ENCODE results near the gene NBEAL1. TPM values are rescaled to one million over a fixed set of nuclear protein-coding genes. Genes with fewer than 3 reads are reported as not detected.

The NBEAL1 gene
- total RNA-seq, 4 donors from 2014 or later: 9.8 to 21.9 (median 11.3) TPM

- Histone ChIP-seq H3K27me3 (no peaks in the 10 kb centered on the region), H3K36me3 (no peaks in the 10 kb centered on the region), H3K4me1 (peaks cover 0 to 6% of the 10 kb centered on the region in 2 donors), H3K27ac (peak overlapping the region in 1 of 4 donors; percentile 12), H3K4me3 (no peak overlapping the region), H3K9me3 (no peaks in the 10 kb centered on the region)
- in situ Hi-C loops (cut with MboI; ENCODE audit: low sequenced_read_pairs in 4 of 4): no loop called here
- ATAC-seq (no peak), DNase-seq (no peak)
- intact Hi-C loops (cut with DNase I; ENCODE audit: low total_unique reads): no loop called here
- no peak for TF ChIP-seq CTCF (IDR thresholded peaks at IDR 0.05 in 4 of 5, conservative IDR thresholded peaks at IDR 0.05 in 1 of 5)
- no peak for TF ChIP-seq POLR2A (IDR thresholded peaks at IDR 0.05)
Observed at GRCh38 chr2:203025592-203025991, 10.9 kb downstream of the NBEAL1 start.

GRCh38 chr2:203030545-203030944, 15.9 kb downstream of the NBEAL1 start:
- no peaks in the 10 kb centered on the region for H3K9me3 ChIP-seq
- intact Hi-C loops (cut with DNase I; ENCODE audit: low total_unique reads) (no loop called here), in situ Hi-C loops (cut with MboI; ENCODE audit: low sequenced_read_pairs in 4 of 4) (no loop called here)
- TF ChIP-seq POLR2A (IDR thresholded peaks at IDR 0.05): no peak
- no peak for TF ChIP-seq CTCF (IDR thresholded peaks at IDR 0.05 in 4 of 5, conservative IDR thresholded peaks at IDR 0.05 in 1 of 5)
- ATAC-seq (no peak), DNase-seq (no peak)
- H3K27me3 ChIP-seq: no peaks in the 10 kb centered on the region
- no peak overlapping the region for H3K4me3 ChIP-seq
- H3K4me1 ChIP-seq: no peaks in the 10 kb centered on the region
- no peak overlapping the region for H3K27ac ChIP-seq
- H3K36me3 ChIP-seq: no peaks in the 10 kb centered on the region

DNA sequence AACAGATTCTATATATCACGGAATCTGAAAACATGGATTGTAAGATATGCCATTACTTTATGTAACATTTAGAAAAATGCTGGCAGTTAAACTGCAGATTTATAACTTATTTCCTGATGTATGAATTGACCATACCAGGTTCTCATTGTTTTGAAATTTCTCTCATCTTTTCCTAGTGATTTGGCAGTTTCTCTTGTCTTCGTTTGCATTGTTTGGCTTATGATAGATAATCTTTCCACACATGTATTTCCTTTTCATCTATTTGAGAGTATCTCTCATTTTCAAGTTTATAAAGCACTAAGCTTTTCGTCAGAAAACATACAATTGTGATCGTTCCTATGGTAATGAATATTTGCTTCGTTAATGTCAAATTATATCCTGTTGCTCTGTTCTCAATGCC, 16.3 kb downstream of the NBEAL1 start:
- H3K9me3 ChIP-seq: no peaks in the 10 kb centered on the region
- no peak for ATAC-seq
- H3K4me1 ChIP-seq: no peaks in the 10 kb centered on the region
- intact Hi-C loops (cut with DNase I; ENCODE audit: low total_unique reads) (no loop called here), in situ Hi-C loops (cut with MboI; ENCODE audit: low sequenced_read_pairs in 4 of 4) (no loop called here)
- no peak for DNase-seq
- no peak for TF ChIP-seq CTCF (IDR thresholded peaks at IDR 0.05 in 4 of 5, conservative IDR thresholded peaks at IDR 0.05 in 1 of 5)
- TF ChIP-seq POLR2A (IDR thresholded peaks at IDR 0.05): no peak
- no peak overlapping the region for H3K27ac ChIP-seq
- H3K27me3 ChIP-seq: no peaks in the 10 kb centered on the region
- H3K36me3 ChIP-seq: no peaks in the 10 kb centered on the region
- H3K4me3 ChIP-seq: no peak overlapping the region

- intact Hi-C loops (cut with DNase I; ENCODE audit: low total_unique reads) (no loop called here), in situ Hi-C loops (cut with MboI; ENCODE audit: low sequenced_read_pairs in 4 of 4) (no loop called here)
- Histone ChIP-seq H3K9me3 (no peaks in the 10 kb centered on the region), H3K36me3 (no peaks in the 10 kb centered on the region), H3K4me3 (no peak overlapping the region), H3K27me3 (no peaks in the 10 kb centered on the region), H3K27ac (no peak overlapping the region), H3K4me1 (peaks cover 0 to 13% of the 10 kb centered on the region in 2 donors)
- ATAC-seq (no peak), DNase-seq (no peak)
- no peak for TF ChIP-seq POLR2A (IDR thresholded peaks at IDR 0.05)
- TF ChIP-seq CTCF (IDR thresholded peaks at IDR 0.05 in 4 of 5, conservative IDR thresholded peaks at IDR 0.05 in 1 of 5): no peak
Observed at GRCh38 chr2:203033395-203033794, 18.7 kb downstream of the NBEAL1 start.

DNA sequence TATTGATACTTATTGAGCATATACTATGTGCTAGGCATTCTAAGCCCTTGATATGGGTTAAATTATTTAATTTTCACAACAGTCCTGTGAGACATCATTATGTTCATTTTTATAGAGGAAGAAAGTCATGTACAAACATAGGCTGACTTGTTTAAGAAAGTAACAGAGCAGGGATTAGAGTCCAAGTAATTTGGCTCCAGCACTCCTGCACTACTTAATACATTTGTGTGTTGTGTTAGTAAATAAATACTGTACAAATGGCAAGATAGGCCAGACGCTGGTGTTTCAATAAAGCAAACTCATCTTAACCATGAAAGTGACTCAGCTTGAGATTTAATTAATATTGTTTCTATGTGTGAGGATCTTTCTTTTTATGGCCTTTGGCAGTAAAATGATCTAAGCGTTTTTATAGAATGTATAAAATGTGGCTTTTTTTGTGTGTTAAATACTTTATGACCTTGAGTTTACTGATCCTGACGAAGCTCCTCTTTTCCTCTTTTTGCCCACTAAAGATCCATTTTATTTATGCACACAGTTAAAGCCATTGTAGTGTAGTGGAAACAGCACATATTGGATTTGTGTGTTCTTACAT, 21.3 kb downstream of the NBEAL1 start:
- in situ Hi-C loops (cut with MboI; ENCODE audit: low sequenced_read_pairs in 4 of 4): no loop called here
- Histone ChIP-seq H3K4me3 (no peak overlapping the region), H3K9me3 (no peaks in the 10 kb centered on the region), H3K36me3 (no peaks in the 10 kb centered on the region), H3K27ac (no peak overlapping the region), H3K4me1 (peaks cover 0 to 16% of the 10 kb centered on the region in 2 donors), H3K27me3 (no peaks in the 10 kb centered on the region)
- ATAC-seq (no peak), DNase-seq (no peak)
- intact Hi-C loops (cut with DNase I; ENCODE audit: low total_unique reads): no loop called here
- TF ChIP-seq CTCF (IDR thresholded peaks at IDR 0.05 in 4 of 5, conservative IDR thresholded peaks at IDR 0.05 in 1 of 5): no peak
- no peak for TF ChIP-seq POLR2A (IDR thresholded peaks at IDR 0.05)
